ENCODE measurements around the gene FXYD2.
"Not testable (repeated sequence)": the region's sequence is repeated elsewhere in the genome, so short reads cannot be mapped to it uniquely, and the experiment has no call there.

FXYD2 gene

GRCh38 chr11:117824571-117825537, at the start of gene FXYD2:
Gene FXYD2 (minus strand): TSS chr11:117824744. CDS start chr11:117824678, 66 bp downstream.
- no peak for DNase-seq

GRCh38 chr11:117873828-117874125, 49.2 kb upstream of the FXYD2 start:
- no peak for DNase-seq

GRCh38 chr11:117872975-117873827, 48.7 kb upstream of the FXYD2 start:
- DNase-seq: no peak

GRCh38 chr11:117872420-117872961, 47.9 kb upstream of the FXYD2 start:
- DNase-seq: no peak

- DNase-seq: no peak
These were observed 47.2 kb upstream of the FXYD2 start for GRCh38 chr11:117871784-117872183.

GRCh38 chr11:117871160-117871559, 46.6 kb upstream of the FXYD2 start:
- DNase-seq: no peak

- peak; percentile 55 for DNase-seq
These were observed 45.8 kb upstream of the FXYD2 start for GRCh38 chr11:117870103-117870952.

GRCh38 chr11:117869604-117870003, 45.1 kb upstream of the FXYD2 start:
- no peak for DNase-seq

- peak; percentile 67 for DNase-seq
These were observed 44.4 kb upstream of the FXYD2 start for GRCh38 chr11:117868815-117869561.

GRCh38 chr11:117868088-117868487, 43.5 kb upstream of the FXYD2 start:
- no peak for DNase-seq

GRCh38 chr11:117866526-117866925, 42.0 kb upstream of the FXYD2 start:
- no peak for DNase-seq

GRCh38 chr11:117865546-117865945, 41.0 kb upstream of the FXYD2 start:
- not testable (repeated sequence) for DNase-seq

GRCh38 chr11:117863383-117863782, 38.8 kb upstream of the FXYD2 start:
- no peak for DNase-seq

- DNase-seq: no peak
These were observed 38.2 kb upstream of the FXYD2 start for GRCh38 chr11:117862753-117863152.

GRCh38 chr11:117862019-117862725, 37.6 kb upstream of the FXYD2 start:
- no peak for DNase-seq

- DNase-seq: peak; percentile 84
These were observed 36.8 kb upstream of the FXYD2 start for GRCh38 chr11:117861151-117862018.

GRCh38 chr11:117860139-117860538, 35.6 kb upstream of the FXYD2 start:
- no peak for DNase-seq

- peak; percentile 37 for DNase-seq
These were observed 35.1 kb upstream of the FXYD2 start for GRCh38 chr11:117859488-117860112.

GRCh38 chr11:117859061-117859460, 34.5 kb upstream of the FXYD2 start:
- no peak for DNase-seq
